ENCODE measurements around the gene RPL39.
"Not testable (repeated sequence)": the region's sequence is repeated elsewhere in the genome, so short reads cannot be mapped to it uniquely, and the experiment has no call there.

DNA sequence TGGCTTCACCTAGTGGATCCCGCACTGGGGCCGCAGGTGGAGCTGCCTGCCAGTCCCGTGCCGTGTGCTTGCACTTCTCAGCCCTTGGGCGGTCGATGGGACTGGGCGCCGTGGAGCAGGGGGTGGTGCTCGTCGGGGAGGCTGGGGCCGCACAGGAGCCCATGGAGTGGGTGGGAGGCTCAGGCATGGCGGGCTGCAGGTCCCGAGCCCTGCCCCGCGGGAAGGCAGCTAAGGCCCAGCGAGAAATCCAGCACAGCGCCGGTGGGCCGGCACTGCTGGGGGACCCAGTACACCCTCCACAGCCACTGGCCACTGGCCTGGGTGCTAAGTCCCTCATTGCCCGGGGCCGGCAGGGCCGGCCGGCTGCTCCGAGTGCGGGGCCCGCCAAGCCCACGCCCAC is 40.7 kb downstream of the RPL39 start:
- TF ChIP-seq, protein P1, sequence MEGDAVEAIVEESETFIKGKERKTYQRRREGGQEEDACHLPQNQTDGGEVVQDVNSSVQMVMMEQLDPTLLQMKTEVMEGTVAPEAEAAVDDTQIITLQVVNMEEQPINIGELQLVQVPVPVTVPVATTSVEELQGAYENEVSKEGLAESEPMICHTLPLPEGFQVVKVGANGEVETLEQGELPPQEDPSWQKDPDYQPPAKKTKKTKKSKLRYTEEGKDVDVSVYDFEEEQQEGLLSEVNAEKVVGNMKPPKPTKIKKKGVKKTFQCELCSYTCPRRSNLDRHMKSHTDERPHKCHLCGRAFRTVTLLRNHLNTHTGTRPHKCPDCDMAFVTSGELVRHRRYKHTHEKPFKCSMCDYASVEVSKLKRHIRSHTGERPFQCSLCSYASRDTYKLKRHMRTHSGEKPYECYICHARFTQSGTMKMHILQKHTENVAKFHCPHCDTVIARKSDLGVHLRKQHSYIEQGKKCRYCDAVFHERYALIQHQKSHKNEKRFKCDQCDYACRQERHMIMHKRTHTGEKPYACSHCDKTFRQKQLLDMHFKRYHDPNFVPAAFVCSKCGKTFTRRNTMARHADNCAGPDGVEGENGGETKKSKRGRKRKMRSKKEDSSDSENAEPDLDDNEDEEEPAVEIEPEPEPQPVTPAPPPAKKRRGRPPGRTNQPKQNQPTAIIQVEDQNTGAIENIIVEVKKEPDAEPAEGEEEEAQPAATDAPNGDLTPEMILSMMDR (IDR thresholded peaks at IDR 0.05) = not testable (repeated sequence)
- TF ChIP-seq POLR2A (IDR thresholded peaks at IDR 0.05) = not testable (repeated sequence)

Measured in thyroid gland (tissue), 4 donors.